ENCODE data around the gene TIGD3.

The TIGD3 gene

DNA sequence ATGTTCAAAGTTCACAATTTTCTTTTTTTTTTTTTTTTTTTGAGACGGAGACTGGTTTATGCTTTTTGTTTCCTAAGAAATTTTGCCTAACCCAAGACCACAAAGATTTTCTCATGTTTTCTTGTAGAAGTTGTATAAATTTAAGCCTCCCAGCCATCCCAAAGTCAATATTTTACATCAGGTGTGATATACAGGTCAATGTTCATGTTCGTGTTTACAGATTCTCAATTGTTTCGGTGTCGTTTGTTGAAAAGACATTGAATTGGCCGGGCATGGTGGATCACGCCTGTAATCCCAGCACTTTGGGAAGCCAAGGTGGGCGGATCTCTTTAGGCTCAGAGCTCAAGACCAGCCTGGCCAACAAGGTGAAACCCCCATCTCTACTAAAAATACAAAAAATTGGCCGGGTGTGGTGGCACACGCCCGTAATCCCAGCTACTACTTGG is 47.3 kb downstream of the TIGD3 start:
- in situ Hi-C loops (cut with HindIII; ENCODE audit: low sequenced_read_pairs) = no loop called here

- in situ Hi-C loops (cut with HindIII; ENCODE audit: low sequenced_read_pairs) = no loop called here
These were observed 48.2 kb downstream of the TIGD3 start for GRCh38 chr11:65402790-65403189.

GRCh38 chr11:65403607-65404121 is 49.1 kb downstream of the TIGD3 start:
- in situ Hi-C loops (cut with HindIII; ENCODE audit: low sequenced_read_pairs) = no loop called here

- in situ Hi-C loops (cut with HindIII; ENCODE audit: low sequenced_read_pairs) = no loop called here
These were observed 49.7 kb downstream of the TIGD3 start for GRCh38 chr11:65404210-65404609.

GRCh38 chr11:65404638-65405339 is 50.2 kb downstream of the TIGD3 start:
- in situ Hi-C loops (cut with HindIII; ENCODE audit: low sequenced_read_pairs) = no loop called here
